Bone marrow (tissue), 2 donors: ENCODE results near the gene LIMCH1.
"Not testable (repeated sequence)": the region's sequence is repeated elsewhere in the genome, so short reads cannot be mapped to it uniquely, and the experiment has no call there.

Source experiments
- DNase-seq, 2 donors: peaks; one replicate each; lab custom pipeline; 2025; lab: John Stamatoyannopoulos, UW

The LIMCH1 gene

DNA sequence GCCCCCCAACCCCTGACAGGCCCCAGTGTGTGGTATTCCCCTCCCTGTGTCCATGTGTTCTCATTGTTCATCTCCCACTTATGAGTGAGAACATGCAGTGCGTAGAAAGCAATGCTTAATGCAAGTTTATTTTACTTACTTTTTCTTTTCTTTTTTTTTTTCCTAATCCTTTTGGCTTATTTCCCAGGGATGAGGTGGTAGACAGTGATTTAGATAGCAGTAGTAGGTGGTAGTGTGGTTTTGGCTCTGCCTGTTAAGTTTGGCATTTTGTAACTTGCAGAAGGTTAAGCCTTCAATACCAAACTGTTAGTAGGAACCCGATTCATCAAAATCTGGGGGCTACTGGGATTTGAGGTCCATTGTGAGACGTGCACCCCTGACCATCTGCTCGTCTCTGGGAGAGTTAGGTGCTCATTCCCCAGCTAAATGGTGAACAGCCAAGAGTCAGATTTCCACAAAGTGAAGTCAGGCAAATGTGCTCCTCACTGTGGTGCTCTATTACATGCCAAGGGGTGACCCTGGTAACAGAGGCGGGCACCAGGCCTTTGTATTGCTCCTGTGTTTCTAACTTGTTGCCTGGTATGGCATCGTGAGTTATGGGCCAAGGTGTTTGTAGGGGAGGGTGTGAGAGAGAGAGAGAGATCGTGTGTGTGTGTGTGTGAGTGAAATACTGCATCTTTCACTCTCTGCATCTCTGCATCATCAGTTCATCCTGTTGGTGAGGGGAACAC, 140.3 kb downstream of the LIMCH1 start:
- no peak for DNase-seq

- no peak for DNase-seq
These were observed 141.0 kb downstream of the LIMCH1 start for GRCh38 chr4:41678951-41679350.

GRCh38 chr4:41679991-41680390, 142.0 kb downstream of the LIMCH1 start:
- DNase-seq: no peak

GRCh38 chr4:41681054-41681453, 143.1 kb downstream of the LIMCH1 start:
- DNase-seq: no peak

- no peak for DNase-seq
These were observed 145.4 kb downstream of the LIMCH1 start for GRCh38 chr4:41683326-41683725.

DNA sequence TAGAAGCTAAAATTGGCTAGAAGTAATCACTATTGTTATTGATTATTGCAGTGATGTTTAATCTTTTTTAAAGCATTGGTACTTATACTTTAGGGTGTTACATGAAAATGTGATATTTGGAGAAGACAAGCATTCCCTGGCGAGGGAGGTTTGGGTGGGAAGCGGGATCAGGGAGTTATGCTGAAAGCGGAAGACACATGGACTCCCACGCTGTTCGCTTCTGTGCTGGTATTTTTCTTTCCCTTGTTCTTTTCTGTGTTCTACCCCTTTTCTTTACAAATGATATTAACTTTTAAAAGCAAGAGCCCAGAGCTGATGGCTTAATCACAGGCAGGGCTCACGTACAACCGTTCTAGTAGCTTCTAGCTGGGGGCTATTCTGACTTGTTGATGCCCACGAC, 148.9 kb downstream of the LIMCH1 start:
- no peak for DNase-seq

DNA sequence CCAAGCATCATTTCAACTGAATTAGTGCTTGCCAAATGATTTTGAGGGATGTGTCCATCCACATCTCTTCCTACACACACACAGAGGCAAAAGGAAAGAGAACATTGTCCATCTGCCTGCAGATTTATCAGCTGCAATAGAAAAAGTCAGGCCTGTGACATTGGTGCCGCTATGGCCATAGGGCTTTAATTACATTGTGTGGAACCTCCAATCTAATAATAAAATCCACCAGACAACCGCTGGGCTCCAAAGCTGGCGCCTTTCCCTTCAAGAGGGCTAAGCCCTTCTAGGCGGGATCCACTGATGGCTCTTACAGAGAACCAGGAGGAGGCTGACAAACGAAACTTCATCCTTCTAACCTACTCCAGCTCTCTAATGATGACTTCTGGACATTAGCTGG, 150.0 kb downstream of the LIMCH1 start:
- DNase-seq: no peak

DNA sequence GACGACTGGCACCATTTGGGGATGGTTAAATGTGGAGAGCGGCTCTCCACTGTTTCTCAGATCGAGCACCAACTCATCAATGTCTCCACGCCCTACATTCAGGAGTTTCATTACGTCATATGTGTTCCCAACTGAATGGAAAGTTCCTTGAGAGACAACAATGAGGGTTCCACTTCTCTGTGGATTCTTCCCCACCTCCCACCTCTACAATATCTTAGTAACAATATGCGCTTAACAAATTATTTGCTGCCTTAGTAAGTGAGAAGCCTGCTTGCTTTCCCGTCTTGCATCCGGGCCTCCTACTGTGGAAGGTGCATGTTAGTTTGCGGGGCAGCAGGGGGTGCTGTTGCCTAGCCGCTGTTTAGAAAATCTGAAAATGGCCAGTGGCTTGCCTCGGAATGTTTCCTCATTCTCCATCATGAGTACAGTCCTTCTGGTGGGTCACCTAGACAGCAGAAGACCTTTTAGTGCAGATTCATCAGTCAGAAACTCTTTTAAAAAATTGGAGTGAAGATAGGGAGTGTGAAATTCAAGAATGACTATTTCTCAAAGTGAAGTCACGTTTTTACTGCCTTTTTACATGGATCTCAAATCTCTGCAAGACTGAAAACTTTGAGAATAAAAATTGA, 154.9 kb downstream of the LIMCH1 start:
- DNase-seq: no peak

GRCh38 chr4:41693629-41694028, 155.7 kb downstream of the LIMCH1 start:
- DNase-seq: no peak

GRCh38 chr4:41696131-41696530, 158.2 kb downstream of the LIMCH1 start:
- no peak for DNase-seq

DNA sequence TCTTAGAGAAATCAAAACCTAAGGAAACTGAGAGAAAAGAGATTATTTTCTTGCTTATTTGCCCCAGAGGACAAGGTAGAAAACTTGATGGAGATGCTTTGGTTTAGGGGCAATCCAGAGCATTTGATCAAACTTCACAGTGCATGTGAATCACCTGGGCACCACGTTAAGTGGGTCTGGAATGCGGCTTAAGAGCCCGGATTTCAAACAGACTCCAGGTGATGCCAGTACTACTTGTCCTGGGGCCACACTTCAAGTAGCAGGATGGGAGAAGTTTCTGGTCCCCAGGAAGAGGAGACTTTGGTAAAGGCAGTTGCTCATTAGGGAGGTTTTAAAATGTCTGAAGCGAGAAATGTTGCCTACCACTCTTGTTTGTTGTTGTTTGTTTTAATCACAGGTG, 158.8 kb downstream of the LIMCH1 start:
- no peak for DNase-seq

GRCh38 chr4:41701983-41702382, 164.0 kb downstream of the LIMCH1 start:
- DNase-seq: no peak

DNA sequence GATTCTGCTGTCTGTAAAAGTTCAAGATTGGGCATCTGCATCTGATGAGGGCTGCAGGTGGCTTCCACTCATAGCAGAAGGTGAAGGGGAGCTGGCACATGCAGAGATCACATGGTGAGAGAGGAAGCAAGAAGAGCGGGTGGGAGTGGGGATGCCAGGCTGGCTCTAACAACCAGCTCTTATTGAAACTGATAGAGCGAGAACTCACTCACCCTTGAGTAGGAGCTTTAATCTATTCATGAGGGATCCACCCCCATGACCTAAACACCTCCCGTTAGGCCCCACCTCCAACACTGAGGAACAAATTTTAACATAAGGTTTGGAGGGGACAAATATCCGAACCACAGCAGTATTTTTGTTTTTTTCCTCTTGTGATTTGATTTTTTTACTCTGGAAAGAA, 164.8 kb downstream of the LIMCH1 start:
- no peak for DNase-seq

DNA sequence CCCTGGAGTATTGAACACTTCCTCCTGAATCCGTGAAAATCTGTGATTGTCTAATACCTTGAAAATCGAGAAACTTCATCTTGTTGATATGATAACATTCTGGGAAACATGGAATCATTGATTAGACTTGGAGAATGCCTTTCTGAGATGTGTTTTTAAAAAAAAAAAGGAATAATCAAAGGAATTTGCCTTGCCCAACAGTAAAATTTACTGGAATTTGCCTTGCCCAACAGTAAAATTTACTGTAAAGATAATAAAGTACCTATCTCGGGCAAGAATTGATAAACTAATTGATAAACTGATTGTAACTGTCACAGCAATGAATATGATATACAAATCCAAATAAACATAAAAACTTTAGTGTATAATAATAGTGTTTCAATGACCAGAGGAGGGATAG, 165.8 kb downstream of the LIMCH1 start:
- DNase-seq: no peak

GRCh38 chr4:41709844-41710481, 172.0 kb downstream of the LIMCH1 start:
- no peak for DNase-seq

- not testable (repeated sequence) for DNase-seq
These were observed 173.7 kb downstream of the LIMCH1 start for GRCh38 chr4:41711654-41712053.

DNA sequence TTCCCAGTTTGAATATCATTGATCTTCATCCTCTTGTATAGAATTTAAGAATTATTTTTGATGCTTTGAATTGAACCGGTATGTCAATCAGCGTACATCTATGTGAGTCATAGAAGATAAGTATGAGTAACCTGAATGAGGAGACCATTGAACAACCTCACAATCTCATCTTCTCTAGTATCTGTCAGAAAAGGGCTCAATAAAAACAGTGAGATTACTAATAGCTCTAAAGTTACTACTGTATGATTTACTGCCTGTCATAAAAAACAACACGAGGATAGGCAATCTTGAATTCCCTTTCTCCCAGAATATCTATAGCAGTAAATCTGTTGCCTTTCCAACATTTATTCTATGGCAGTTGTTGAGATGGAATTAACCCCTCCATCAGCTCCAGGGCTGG, 174.5 kb downstream of the LIMCH1 start:
- DNase-seq: no peak

- DNase-seq: no peak
These were observed 175.8 kb downstream of the LIMCH1 start for GRCh38 chr4:41713768-41714167.

DNA sequence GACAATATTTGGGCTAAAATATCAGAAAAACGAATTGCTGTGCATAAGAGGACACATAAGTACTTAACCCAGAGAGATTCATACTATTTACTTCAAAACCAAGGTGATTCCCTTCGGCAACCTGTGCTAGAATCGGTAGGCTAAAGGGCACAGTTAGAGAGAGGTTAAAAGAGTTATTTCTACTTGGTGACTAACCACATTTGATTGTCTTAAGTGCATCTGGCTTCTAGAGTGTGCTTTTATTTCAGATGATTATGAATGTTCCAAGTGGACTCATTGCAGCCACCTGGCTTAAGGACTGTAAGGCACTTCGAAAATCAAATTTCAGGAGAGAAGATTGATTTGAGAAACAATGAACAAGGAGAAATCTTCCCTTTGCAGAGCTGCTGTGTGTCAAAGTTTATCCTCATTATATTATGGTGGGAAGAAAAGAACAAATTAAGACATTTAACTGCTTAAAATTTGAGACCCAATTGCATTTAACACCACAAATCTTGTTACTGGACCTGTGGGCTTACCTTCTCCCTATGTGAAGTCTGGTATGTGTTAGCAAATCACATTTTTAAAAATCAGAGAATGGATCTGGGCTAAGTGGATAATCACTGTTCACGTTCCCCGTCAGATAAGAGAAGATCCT, 176.5 kb downstream of the LIMCH1 start:
- no peak for DNase-seq

- DNase-seq: no peak
These were observed 177.2 kb downstream of the LIMCH1 start for GRCh38 chr4:41715155-41715554.

- no peak for DNase-seq
These were observed 180.9 kb downstream of the LIMCH1 start for GRCh38 chr4:41718907-41719306.

GRCh38 chr4:41719417-41719816, 181.5 kb downstream of the LIMCH1 start:
- DNase-seq: no peak

DNA sequence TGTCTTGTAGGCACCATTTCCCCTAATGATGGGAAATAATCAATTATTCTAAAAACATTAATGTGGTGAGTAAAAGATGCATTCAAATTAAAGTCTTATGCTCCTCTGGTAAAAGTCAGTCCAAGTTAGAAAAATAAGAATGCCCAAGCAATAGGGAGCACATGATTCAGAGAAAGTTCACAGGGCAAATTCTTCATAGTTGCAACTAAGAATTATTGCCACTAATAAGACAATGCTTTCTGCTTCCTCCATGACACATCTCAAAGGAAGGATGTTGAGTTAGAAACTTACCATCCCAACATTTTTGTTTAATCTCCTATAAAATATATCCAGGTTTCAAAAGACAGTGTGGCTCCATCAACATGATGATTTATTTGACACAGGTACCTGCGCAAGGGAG, 184.2 kb downstream of the LIMCH1 start:
- DNase-seq: no peak
